NCI-H2196 treated with DMSO at 0.1 percent for 48 hours (cell line): Measurements from ENCODE around the gene ADAM11.
"Not testable (repeated sequence)": the region's sequence is repeated elsewhere in the genome, so short reads cannot be mapped to it uniquely, and the experiment has no call there.

Experiments used
- DNase-seq: peaks from one replicate; lab custom pipeline; 2025; ENCODE audit not compliant: unreplicated experiment; lab: John Stamatoyannopoulos, UW

ADAM11 gene

GRCh38 chr17:44758414-44759085, at the start of gene ADAM11:
Gene ADAM11, plus strand, starts transcription at chr17:44758988. Its CDS starts 212 bp downstream, at chr17:44759200.
- no peak for DNase-seq

- DNase-seq, result no peak
These were observed 39.3 kb upstream of the ADAM11 start for GRCh38 chr17:44719444-44719843.

- no peak for DNase-seq
These were observed 36.5 kb upstream of the ADAM11 start for GRCh38 chr17:44722254-44722653.

- not testable (repeated sequence) for DNase-seq
These were observed 32.7 kb upstream of the ADAM11 start for GRCh38 chr17:44726121-44726520.

- no peak for DNase-seq
These were observed 25.0 kb upstream of the ADAM11 start for GRCh38 chr17:44733753-44734152.

- DNase-seq, result no peak
These were observed 24.5 kb upstream of the ADAM11 start for GRCh38 chr17:44734272-44734671.

DNA sequence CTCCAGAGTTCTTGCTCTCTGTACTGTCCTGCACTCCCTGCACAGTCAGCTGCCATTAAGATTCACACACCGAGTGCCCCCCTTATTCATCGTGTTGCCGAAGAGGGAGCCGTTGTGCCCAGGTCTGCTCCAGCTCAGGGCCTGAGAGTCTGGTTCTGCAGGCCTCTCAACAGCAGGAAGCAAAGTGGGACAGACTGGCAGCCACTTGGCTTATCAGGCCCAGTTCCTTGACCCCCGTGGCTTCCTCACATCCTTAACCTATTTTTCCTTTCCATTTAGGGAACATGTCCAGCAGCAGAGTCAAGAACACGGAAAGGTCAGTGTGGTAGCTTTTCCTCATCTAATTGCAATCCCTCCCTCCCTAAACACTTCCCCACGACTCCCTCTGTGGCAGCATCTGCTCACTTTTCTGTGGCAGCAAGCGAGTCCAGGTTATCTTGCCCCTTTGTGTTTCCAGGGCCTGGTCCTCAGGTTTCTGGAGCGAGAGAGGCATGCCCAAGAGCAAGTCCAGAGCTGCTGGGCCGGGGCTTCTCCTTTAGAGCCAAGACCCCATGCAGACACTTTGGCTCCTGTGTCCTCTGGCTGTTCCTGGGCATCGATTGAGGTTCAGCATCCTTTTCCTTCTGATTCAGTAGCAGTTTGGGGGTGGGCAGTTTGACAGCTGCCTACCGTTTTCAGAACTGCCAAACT, 22.1 kb upstream of the ADAM11 start:
- DNase-seq, result no peak

- DNase-seq, result no peak
These were observed 20.4 kb upstream of the ADAM11 start for GRCh38 chr17:44738214-44738906.

GRCh38 chr17:44741316-44741715, 17.5 kb upstream of the ADAM11 start:
- no peak for DNase-seq

DNA sequence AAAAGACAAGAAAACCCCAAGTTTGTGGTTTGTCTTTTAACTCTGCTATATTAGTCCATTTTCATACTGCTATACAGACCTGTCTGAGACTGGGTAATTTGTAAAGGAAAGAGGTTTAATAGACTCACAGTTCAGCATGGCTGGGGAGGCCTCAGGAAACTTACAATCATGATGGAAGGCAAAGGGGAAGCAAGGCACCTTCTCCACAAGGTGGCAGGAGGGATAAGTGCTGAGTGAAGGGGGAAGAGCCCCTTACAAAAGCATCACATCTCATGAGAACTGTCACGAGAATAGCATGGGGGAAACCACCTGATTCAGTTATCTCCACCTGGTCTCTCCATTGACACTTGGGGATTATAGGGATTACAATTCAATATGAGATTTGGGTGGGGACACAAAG, 13.5 kb upstream of the ADAM11 start:
- DNase-seq, result no peak

DNA sequence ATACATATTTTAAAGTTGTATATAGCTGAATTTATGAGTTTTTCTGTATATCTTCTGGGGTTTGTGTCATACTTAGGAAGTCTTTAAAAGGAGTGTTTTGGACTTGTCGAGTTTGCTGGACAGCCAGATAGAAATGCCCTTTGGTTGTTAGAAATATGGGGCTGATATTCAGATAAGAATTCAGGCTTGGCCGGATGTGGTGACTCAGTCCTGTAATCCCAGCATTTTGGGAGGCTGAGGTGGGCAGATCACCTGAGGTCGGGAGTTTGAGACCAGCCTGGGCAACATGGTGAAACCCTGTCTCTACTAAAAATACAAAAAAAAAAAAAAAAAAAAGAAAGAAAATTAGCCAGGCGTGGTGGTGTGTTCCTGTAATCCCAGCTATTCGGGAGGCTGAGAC, 13.1 kb upstream of the ADAM11 start:
- DNase-seq, result not testable (repeated sequence)

DNA sequence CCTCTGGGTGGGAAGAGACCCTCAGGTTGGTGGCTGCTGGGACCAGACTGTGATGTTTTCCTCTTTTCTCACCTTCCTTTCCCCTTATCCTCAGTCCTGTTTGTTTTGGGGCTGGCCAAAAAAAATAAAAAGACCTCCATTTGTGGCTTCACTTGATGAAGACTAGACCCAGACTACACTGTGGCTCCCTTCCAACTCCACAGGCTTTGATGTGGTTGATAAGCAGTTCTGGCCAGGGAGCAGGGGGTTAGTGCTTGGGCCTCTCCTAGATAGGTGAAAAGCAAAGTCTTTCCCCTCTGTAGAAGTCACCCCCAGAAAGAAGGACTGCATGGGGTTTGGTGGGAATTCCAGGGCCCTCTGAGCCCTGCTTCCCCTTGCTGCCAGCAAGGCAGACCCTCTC, 11.2 kb upstream of the ADAM11 start:
- DNase-seq, result no peak

DNA sequence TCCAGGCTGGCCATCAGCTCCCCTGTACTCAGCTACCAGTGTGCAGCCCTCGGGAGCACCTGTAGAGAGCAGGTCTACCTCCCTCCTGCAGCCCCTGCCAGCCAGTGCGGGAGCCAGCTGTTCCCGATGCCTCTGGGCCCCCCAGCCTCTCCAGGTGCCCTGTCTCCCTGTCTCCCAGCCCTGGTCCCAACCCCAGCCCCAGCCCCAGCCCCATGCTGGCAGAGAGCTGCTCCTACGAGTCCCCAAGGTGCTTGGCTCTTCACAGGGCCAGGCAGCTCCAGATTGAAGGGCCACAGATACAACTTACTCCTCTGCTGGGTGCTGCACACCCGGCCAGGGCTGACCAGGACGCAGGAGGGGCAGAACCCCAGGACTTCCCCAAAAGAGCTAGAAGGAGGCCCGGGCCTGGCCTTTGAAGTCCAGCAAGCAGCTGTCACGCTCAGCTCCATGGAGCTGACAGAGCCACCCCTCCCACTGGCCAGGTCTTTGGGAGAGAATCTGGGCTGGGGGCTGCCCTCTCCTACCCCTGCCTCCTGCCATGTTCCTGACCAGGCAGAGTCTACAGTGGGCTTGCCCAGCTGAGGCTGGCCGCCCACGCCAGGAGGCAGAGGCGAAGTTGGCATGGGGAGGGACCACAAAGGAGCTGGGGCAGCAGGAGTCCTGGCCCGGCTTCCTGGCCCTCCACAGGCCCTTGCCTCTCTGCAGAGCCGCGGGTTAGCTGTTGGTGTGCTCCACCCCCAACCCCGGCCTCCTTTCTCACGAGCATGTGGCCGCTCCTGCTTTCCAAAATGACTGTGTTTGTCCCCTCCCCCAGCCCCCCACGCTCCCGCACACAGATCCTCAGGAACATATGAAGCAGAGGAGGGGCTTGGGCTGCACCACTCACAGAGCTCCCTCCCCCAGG, 9.5 kb upstream of the ADAM11 start:
- no peak for DNase-seq

GRCh38 chr17:44749980-44750318, 8.8 kb upstream of the ADAM11 start:
- no peak for DNase-seq

DNA sequence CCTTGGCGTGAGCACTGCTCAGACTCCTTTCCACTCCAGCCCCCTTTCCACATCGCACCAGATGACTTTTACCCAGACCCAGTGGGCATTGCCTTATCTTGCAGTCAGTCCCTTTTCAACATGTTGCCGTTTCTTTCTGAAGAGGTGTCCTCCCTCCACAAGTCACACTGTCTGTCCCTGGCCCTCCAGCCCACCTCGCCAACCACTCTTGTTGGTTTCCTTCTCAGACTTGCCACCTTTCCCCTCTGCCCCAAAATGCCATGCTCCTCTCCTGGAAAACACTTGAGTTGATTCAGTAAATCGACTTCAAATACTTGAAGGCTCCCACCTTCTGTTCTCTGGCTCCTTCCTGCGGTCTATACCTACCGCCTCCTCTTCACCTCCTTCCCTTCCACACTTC, 7.5 kb upstream of the ADAM11 start:
- DNase-seq, result no peak

GRCh38 chr17:44751806-44752205, 7.0 kb upstream of the ADAM11 start:
- no peak for DNase-seq

- no peak for DNase-seq
These were observed 5.6 kb upstream of the ADAM11 start for GRCh38 chr17:44752953-44753861.

GRCh38 chr17:44754276-44754675, 4.5 kb upstream of the ADAM11 start:
- no peak for DNase-seq

- not testable (repeated sequence) for DNase-seq
These were observed 3.6 kb upstream of the ADAM11 start for GRCh38 chr17:44755180-44755579.
